ENCODE data around the gene CPNE7. TPM values are rescaled to one million over a fixed set of nuclear protein-coding genes. Genes with fewer than 3 reads are reported as not detected.

CPNE7 gene
- 0.25 and 2.4 TPM in 2 replicates for total RNA-seq

- DNase-seq (ENCODE audit: low read depth in 2 of 2): no peak
Observed at GRCh38 chr16:89575247-89576152, at the start of gene CPNE7. CPNE7 (plus strand) TSS chr16:89575758; CDS start chr16:89575898, 140 bp downstream.

DNA sequence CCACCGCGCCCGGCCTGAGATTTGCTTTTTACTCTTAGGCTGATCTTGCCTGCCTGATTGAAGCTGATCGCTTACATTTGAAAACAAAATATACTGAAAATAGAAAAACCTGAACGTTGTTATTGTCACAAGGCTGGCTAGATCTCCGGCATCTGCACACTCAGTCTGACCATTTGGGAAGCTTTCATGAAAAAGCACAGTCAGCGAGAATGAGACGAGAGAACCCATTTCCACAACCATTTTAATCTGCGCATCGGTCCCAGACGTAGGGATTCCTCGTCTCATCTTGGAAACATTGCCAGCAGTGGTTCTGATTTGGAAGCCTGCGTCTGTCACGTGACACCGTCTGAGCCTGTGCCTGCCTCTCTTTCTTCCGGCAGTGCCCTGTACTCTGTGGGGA lies 46.5 kb upstream of the CPNE7 start:
- no peak for DNase-seq (ENCODE audit: low read depth in 2 of 2)

DNA sequence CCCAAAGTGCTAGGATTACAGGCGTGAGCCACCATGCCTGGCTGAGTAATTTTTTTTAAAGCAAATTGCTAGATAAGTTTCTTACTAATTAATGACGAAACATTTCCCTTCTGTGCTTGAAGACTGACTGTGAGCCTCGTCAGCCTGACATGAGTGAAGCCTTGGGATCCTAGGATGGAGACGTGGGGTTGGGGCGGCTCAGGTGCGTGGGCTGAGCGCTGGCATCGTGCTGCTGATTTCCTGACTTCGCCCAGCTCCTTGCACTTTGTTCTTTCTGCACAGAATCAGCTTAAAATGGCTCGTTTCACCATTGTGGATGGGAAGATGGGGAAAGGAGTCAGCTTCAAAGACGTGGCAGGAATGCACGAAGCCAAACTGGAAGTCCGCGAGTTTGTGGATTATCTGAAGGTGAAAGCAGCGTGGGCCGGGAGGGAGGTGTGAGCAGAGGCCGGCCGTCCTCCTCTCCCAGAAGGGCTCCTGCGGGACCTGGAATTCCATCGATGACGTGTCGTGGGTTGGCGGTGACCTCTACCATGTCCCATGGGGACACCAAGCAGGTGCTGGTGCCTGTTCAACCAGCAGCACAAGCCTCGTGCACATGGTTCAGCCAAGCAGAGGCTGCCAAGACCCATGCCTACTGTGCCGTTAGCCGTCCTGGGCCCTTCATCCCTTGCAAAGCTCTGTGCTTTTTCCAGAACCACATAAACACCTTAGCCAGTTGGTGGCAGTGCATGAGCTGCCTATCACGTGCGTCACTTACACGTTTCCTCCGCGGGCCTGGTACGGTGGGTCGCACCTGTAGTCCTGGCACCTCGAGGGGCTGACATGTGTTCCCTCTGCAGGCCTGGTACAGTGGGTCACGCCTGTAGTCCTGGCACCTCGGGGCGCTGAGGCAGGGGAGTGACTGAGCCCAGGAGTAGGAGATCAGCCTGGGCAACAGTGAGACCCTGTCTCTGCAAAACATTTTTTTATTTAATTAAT lies 44.9 kb upstream of the CPNE7 start:
- DNase-seq (ENCODE audit: low read depth in 2 of 2): no peak

- DNase-seq (ENCODE audit: low read depth in 2 of 2): peak in 1 of 2 donors; percentile 39
Observed at GRCh38 chr16:89531821-89532526, 43.6 kb upstream of the CPNE7 start.

GRCh38 chr16:89534252-89534756 lies 41.3 kb upstream of the CPNE7 start:
- peak in 1 of 2 donors; percentile 72 for DNase-seq (ENCODE audit: low read depth in 2 of 2)

- DNase-seq (ENCODE audit: low read depth in 2 of 2): no peak
Observed at GRCh38 chr16:89536371-89536770, 39.2 kb upstream of the CPNE7 start.

- peak; percentile 38 to 52 for DNase-seq (ENCODE audit: low read depth in 2 of 2)
Observed at GRCh38 chr16:89536886-89537548, 38.5 kb upstream of the CPNE7 start.

DNA sequence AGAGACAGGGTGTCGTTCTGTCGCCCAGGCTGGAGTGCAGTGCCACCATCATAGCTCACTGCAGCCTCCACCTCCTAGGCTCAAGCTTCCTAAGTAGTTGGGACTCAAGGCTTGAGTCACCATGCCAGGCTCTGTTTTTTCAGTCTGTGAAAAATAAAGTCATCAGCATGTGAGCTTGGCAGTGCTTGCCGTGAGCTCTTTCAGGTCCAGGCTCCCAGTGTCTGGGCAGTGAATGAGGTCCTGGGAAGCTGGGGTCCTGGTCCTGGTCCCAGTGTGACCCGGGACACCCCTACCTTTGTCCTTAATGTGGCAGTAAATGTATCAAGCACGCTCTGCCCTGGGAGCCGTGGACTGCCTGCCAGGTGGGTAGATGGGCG lies 38.0 kb upstream of the CPNE7 start:
- no peak for DNase-seq (ENCODE audit: low read depth in 2 of 2)

DNA sequence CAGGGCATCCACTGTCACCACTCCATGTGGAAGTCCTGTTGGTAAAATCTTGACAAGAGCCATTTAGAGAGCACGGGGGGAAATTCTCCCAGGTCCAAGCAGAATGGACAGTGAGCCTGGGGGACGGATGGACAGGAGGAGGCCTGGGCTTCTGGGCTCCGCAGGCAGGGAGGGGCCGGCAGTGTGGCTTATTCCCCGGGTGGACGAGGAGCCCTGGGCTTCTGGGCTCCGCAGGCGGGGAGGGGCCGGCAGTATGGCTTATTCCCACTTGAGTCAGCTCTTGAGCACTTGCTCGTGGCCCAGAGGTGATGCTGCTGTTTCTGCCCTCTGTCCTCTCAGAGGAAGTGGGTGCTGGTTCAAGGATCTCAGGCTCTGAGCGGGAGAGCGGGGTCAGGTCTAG lies 37.3 kb upstream of the CPNE7 start:
- no peak for DNase-seq (ENCODE audit: low read depth in 2 of 2)

GRCh38 chr16:89540557-89540956 lies 35.0 kb upstream of the CPNE7 start:
- DNase-seq (ENCODE audit: low read depth in 2 of 2): no peak

DNA sequence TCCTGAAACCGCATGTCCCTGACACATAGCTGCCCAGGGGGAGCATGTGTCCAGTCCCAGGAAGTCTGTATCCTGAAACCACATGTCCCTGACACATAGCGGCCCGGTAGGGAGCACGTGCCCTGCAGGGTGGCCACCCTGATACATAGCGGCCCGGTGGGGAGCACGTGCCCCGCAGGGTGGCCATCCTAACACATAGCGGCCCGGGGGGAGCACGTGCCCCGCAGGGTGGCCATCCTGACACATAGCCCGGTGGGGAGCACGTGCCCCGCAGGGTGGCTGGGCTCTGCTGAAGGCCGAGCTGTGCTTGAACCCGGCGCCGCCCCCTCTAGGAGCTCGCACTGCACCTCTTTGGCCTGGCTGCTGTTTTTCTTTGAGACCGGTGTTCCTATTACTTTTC lies 33.8 kb upstream of the CPNE7 start:
- no peak for DNase-seq (ENCODE audit: low read depth in 2 of 2)

GRCh38 chr16:89544113-89544512 lies 31.4 kb upstream of the CPNE7 start:
- no peak for DNase-seq (ENCODE audit: low read depth in 2 of 2)

DNA sequence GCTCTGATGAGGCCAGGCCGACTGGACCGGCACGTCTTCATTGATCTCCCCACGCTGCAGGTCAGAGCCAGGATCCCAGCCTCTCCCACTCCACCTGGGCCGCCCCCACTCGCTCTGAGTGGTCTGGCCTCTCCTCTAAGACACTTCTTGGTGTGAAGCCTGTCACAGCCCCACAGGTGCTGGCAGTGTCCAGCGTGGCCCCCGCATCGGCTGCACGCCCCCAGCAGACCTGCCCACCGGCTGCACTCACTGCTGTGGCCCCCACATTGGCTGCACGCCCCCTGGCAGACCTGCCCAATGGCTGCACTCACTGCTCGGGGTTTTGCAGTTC lies 30.9 kb upstream of the CPNE7 start:
- no peak for DNase-seq (ENCODE audit: low read depth in 2 of 2)

DNA sequence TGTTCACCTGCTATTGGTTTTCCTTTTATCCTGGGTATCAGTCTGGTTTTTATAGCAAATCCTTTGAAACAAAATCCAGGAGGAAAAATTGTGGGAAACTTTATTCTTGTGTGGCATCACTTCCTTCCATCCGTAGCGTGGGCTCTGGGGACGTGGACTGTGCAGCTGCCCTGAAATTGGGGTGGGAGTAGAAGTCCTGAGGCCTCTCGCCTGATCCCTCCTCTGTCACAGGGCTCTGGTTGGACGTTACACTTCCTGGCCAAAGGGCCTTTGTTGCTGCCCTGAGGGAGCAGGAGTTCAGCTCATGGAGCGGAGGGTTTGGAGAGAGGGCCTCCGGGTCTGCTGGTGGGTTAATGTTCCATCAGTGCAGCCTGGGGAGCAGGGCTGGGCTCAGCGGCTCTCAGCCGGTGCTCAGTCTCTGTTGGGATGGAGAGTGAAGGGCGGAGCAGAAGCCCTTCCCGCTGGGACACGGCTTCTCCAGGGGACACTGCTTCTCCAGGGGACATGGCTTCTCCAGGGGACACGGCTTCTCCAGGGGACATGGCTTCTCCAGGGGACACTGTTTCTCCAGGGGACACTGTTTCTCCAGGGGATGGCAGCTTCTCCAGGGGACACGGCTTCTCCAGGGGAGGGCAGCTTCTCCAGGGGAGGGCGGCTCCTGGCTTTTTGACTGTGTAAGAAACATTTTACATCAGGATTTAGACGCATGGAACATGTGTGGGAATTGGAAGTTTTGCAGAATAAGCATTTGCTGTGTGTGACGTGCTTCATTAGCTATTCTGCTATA lies 30.3 kb upstream of the CPNE7 start:
- no peak for DNase-seq (ENCODE audit: low read depth in 2 of 2)

- DNase-seq (ENCODE audit: low read depth in 2 of 2): no peak
Observed at GRCh38 chr16:89545831-89546574, 29.6 kb upstream of the CPNE7 start.

DNA sequence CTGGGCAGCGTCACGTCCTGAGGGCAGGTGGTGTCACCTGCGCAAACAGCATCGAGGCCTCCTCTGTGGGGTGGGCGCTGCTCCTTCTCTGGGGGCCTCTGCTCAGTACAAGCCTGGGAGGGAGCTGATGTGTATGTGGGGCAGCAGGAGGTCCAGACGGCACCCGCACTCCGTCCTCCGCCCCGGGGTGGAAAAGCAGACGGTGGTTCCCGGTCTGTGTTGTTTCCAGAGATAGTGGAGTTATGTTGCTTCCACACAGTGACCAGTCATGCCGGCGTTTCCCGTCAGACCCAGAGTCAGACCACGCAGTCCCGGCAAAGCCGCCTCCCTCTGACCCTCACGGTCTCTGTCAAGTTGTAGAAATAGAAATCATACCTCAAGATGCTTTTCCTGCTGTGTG lies 28.8 kb upstream of the CPNE7 start:
- no peak for DNase-seq (ENCODE audit: low read depth in 2 of 2)

GRCh38 chr16:89547291-89547690 lies 28.3 kb upstream of the CPNE7 start:
- DNase-seq (ENCODE audit: low read depth in 2 of 2): no peak

DNA sequence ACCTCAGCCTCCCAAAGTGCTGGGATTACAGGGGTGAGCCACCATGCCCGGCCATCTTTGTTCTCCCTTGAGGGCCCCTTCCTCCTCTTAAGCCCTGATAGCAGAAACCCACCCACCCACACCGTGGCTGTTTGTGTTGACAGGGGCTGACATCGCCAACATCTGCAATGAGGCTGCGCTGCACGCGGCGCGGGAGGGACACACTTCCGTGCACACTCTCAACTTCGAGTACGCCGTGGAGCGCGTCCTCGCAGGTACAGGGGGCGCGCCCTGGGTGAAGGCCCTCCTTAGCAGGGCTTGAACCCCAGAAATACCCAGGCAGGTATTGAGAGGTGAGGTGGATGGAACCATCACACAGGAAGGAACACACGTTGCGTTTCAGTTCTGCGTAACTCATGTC lies 27.7 kb upstream of the CPNE7 start:
- no peak for DNase-seq (ENCODE audit: low read depth in 2 of 2)

DNA sequence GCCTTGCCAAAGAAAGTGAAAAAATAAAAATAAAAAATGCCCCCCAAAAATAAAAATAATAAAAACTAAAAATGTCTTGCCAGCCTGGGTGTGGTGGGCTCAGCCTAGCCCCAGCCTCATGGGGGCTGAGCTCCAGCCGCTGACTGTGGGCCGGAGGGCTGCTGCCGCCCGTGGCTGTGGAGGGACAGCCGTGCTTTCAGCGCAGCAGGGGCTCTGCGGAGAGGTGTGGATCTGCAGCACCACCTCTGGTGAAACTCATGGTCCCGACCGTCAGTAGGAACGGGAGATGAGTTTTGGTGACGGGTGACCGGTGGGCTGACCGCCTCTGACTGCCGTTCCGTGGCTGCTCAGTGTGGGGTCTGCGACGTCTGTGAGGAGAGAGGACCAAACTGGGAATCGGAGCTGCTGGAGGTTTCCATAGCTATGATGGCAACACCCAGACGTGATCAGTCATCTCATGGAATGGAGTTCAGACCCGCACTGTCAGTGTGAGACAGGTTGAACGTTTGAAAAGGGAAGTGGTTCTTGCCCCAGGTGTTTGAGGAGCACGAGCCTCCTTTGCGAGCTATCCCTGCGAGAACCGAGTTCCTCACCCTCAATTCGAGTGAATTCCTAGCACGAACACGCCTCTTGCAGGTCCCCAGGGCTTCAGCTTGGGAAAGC lies 27.1 kb upstream of the CPNE7 start:
- DNase-seq (ENCODE audit: low read depth in 2 of 2): no peak

Measured in dermis microvascular lymphatic vessel endothelial cell (primary cell).